D341Med (cell line): ENCODE data around the gene FKBP4.
"Not testable (repeated sequence)": the region's sequence is repeated elsewhere in the genome, so short reads cannot be mapped to it uniquely, and the experiment has no call there.

ENCODE experiments used
- DNase-seq: peaks from one replicate; pipeline ENCODE4 v3.0.0; 2012; ENCODE audit warnings: low spot score

The FKBP4 gene

DNA sequence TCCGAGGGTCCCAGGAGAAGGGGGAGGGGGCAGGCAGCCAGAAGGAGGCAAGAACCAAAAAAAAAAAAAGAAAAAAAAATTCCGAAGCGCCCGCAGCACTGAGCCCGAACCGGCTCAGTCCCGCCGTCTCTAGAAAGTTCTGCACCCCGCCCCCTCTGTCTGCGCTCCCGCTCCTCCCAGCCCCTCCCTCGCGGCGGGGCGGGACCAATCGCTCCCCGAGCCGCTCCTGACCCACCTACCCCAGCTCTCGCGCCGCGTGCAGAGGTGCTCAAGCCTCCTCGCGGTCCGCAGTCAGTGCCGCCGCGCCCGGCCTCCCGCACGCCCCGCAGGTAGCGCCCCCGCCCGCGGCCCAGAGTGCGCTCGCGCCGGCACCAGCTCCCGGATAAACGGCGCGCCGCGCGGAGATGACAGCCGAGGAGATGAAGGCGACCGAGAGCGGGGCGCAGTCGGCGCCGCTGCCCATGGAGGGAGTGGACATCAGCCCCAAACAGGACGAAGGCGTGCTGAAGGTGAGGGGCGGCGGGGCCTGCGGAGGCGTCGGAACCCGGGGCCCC, at the start of gene FKBP4:
Gene FKBP4 (plus strand): TSS at position 235 of the 554 bp plus-strand sequence. CDS start 170 bp downstream, at position 405.
- DNase-seq = peak; percentile 95

- DNase-seq = no peak
Observed at GRCh38 chr12:2745655-2746054, 49.1 kb upstream of the FKBP4 start.

DNA sequence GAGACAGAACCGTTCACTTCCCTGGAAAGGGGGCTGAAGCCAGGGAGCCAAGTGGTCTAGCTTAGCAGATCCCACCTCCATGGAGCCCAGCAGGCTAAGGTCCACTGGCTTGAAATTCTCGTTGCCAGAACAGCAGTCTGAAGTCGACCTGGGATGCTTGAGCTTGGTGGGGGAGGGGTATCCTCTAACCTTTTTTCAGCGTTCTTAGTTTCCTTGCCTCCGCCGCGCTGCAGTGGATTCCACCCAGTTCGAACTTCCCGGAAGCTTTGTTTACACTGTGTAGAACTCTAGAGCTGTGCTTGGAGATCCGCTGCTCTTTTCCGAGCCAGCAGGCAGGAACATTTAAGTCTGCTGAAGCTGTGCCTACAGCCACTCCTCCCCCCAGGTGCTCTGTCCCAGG, 45.2 kb upstream of the FKBP4 start:
- DNase-seq = no peak

DNA sequence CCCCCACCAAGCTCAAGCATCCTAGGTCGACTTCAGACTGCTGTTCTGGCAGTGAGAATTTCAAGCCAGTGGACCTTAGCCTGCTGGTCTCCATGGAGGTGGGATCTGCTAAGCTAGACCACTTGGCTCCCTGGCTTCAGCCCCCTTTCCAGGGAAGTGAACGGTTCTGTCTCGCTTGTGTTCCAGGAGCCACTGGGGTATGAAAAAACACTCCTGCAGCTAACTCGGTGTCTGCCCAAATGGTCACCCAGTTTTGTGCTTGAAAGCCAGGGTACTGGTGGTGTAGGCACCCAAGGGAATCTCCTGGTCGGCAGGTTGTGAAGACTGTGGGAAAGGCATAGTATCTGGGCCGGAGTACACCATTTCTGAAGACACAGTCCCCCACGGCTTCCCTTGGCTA, 44.6 kb upstream of the FKBP4 start:
- no peak for DNase-seq

DNA sequence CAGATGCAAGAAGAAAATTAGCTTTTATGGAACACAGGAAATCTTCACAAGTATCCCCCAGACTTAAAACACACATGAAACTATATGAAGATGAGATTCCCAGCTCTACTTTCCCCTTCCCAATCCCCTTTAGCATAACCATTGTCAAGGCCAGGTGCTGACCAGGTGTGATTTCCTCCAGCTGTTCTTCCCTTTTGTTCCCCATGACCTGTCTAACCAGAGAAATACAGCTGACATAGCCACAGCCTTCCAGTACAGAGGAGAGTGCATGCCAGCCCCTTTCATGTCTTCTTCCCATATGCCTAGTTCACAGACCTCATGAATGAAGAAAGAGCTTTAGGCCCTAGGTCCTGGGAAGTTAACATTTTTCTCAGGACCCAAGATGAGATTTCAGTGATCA, 43.5 kb upstream of the FKBP4 start:
- DNase-seq = no peak

DNA sequence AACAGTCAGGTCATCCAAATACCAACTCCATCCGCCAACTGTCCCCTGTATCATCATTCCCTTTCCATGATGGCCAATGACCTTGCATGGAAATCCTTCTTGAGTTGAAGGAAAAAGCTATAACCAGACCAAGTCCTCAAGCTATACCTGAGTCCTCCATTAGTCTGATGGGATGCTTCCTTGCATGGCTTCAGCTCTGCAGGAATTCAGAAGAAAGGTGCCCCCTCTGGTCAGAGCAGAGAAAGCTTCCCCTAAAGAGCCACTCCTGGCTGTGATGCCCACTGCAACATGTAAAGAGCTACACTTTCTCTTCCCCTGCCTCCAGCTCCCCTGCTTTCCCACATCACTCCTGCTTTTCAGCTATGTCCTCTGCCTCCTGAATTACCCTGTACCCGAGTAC, 43.1 kb upstream of the FKBP4 start:
- DNase-seq = no peak

GRCh38 chr12:2752676-2753371, 41.9 kb upstream of the FKBP4 start:
- no peak for DNase-seq

GRCh38 chr12:2753536-2753935, 41.2 kb upstream of the FKBP4 start:
- DNase-seq = no peak

DNA sequence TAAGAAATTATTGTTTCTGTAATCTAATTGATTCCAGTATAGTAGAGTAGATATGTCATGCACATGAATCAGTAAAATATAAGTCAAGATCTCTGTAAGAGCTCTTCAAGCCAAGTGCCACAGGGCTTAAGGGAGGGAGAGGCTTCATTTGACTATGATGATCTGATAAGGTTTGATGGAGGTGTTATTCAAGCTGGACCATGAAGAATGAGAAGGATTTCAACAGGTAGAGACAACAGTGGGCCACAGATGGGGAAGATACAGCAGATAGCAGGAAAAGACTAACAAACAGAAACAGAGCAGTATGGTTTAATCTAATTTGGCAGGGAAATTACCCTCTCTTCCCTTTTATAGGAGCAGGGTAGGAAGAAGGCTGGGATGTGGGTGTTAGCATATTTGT, 40.6 kb upstream of the FKBP4 start:
- DNase-seq = no peak

GRCh38 chr12:2756756-2757155, 38.0 kb upstream of the FKBP4 start:
- DNase-seq = no peak

GRCh38 chr12:2759733-2760132, 35.0 kb upstream of the FKBP4 start:
- no peak for DNase-seq

- no peak for DNase-seq
Observed at GRCh38 chr12:2764398-2764797, 30.4 kb upstream of the FKBP4 start.

DNA sequence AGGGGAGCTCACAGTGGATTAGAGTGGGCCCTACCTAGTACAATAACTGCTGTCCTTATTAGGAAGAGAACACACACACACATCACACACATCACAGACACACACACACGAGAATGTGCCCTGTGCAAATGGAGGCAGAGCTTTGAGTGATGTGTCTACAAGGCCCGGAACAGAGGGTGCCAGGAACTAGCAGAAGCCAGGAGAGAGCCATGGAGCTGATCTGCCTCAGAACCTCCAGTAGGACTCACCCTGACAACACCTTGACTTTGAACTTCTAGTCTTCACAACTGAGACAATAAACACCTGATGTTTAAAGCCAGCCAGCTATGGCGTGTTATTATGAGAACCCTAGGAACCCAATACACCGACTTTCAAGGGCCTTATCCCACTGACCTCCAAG, 29.7 kb upstream of the FKBP4 start:
- DNase-seq = no peak

- no peak for DNase-seq
Observed at GRCh38 chr12:2765608-2766007, 29.2 kb upstream of the FKBP4 start.

- no peak for DNase-seq
Observed at GRCh38 chr12:2768224-2768961, 26.4 kb upstream of the FKBP4 start.

- DNase-seq = no peak
Observed at GRCh38 chr12:2769866-2770533, 24.8 kb upstream of the FKBP4 start.

GRCh38 chr12:2770544-2770943, 24.2 kb upstream of the FKBP4 start:
- DNase-seq = not testable (repeated sequence)

DNA sequence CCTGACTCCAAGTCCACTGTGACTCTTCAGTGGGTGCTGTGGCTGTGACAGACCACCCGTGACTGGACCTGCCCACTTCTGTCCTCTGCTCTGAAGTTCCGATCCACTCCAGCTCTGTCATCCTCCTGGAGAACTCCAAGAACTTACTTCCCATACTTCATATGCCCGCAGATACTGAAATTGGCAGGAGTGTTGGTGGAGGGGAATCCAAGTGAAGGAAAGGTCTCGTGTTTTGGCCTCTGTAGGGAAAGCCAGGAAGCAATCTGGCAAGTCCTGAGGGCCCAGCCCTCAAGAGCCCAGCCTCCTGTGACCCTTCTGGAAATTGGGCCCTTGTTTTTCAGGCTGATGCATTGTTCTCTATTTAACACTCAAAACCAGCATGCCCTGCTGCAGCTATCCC, 22.4 kb upstream of the FKBP4 start:
- no peak for DNase-seq

GRCh38 chr12:2773199-2773875, 21.4 kb upstream of the FKBP4 start:
- DNase-seq = no peak

DNA sequence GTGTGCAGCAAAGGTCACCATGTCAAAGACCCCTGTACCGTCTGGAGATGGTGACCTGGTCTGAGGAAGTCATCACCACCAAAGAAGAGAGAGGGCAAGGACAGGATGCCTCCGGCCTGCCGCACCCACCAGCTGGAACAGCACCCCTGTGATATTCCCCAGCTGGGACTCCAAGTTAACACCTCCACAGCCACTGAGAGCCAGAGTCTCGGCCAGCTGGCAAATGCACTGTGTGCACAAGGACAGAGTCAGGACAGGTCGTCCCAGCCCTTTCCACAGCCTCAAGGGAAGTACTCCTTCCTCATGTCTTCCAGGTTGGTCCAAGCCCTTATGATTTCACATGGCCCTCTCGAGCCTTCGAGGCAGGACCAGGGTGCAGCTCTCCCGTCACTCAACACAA, 19.3 kb upstream of the FKBP4 start:
- no peak for DNase-seq

DNA sequence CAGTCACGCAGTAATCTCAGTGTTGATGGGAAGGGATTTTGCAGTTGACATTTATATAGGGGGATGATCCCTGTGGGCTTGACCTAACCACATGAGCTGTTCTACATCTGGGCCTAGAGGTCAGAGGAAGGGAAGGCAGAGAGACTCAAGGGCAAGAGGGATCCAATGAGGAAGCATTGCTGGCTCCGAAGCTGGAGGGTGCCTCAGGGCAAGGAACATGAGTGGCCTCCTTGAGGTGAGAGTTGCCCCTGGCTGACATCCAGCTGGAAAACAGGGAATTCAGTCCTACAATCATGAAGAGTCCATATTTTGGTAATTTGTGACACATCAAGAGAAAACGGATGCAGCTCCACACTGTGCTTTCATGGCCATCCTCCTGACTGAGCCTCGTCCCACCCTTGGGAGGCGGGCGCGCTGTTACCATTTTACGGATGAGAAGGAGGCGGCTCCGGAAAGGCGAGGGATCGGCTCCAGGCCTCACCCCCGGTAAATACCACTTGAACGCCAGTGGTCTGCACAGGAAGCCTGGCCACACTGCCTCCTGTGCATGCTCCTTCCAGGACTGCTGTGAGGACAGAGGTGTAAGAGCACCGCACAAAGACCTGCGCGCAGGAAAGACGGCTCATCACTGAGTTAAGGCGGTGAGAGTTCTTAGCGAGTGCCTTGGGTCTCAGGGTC, 18.5 kb upstream of the FKBP4 start:
- DNase-seq = no peak

DNA sequence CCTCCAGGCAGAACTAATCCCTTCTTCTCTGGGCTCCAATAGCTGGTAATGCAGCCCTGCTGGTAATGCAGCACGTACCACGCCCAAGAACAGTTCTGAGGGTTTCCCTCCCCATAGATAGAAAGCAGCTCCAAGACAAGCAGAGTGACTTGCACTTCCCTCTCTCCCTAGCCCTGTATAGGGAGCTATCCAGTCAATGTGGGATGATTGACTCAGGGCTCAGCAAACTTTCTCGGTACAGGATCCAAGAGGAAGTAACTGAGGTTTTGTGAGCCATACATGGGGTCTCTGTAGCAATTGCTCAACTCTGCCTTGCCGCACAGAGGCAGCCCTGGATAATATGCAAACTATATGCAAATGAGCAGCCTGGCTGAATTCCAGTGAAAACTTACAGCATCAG, 15.5 kb upstream of the FKBP4 start:
- no peak for DNase-seq
